T-helper 2 cell treated with Interferon-gamma antibody and Interleukin-4, amounts not matched to agents 5 μg/mL and 100 μg/mL, for 36 hours (primary cell): ENCODE data around the gene CDH18.

Experiments
- DNase-seq: peaks from one replicate; pipeline ENCODE4 v3.0.0; 2021; ENCODE audit warnings: low spot score
- H3K27ac Mint-ChIP-seq: one replicate; pipeline ENCODE4 v1.8.0; 2021; ENCODE audit warnings: mild to moderate bottlenecking, mixed read lengths
- H3K27me3 Mint-ChIP-seq: one replicate; pipeline ENCODE4 v1.8.0; 2021; ENCODE audit warnings: low read depth, mixed read lengths
- H3K36me3 Mint-ChIP-seq: one replicate; pipeline ENCODE4 v1.8.0; 2021; ENCODE audit warnings: low read depth, mixed read lengths
- H3K4me1 Mint-ChIP-seq: one replicate; pipeline ENCODE4 v1.8.0; 2021; ENCODE audit warnings: low read depth, mixed read lengths
- H3K4me3 Mint-ChIP-seq: one replicate; pipeline ENCODE4 v1.8.0; 2022; ENCODE audit warnings: mild to moderate bottlenecking, moderate library complexity, mixed read lengths
- H3K9me3 Mint-ChIP-seq: one replicate; pipeline ENCODE4 v1.8.0; 2021; ENCODE audit warnings: mixed read lengths

The CDH18 gene, protein sequence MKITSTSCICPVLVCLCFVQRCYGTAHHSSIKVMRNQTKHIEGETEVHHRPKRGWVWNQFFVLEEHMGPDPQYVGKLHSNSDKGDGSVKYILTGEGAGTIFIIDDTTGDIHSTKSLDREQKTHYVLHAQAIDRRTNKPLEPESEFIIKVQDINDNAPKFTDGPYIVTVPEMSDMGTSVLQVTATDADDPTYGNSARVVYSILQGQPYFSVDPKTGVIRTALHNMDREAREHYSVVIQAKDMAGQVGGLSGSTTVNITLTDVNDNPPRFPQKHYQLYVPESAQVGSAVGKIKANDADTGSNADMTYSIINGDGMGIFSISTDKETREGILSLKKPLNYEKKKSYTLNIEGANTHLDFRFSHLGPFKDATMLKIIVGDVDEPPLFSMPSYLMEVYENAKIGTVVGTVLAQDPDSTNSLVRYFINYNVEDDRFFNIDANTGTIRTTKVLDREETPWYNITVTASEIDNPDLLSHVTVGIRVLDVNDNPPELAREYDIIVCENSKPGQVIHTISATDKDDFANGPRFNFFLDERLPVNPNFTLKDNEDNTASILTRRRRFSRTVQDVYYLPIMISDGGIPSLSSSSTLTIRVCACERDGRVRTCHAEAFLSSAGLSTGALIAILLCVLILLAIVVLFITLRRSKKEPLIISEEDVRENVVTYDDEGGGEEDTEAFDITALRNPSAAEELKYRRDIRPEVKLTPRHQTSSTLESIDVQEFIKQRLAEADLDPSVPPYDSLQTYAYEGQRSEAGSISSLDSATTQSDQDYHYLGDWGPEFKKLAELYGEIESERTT

GRCh38 chr5:19987612-19988361 lies at the start of gene CDH18:
Gene CDH18 (minus strand): TSS chr5:19988200. CDS start chr5:19838986, 149,214 bp downstream.
- no peak for DNase-seq
- H3K36me3 Mint-ChIP-seq, result no peaks in the 10 kb centered on the region
- H3K4me1 Mint-ChIP-seq, result no peaks in the 10 kb centered on the region

DNA sequence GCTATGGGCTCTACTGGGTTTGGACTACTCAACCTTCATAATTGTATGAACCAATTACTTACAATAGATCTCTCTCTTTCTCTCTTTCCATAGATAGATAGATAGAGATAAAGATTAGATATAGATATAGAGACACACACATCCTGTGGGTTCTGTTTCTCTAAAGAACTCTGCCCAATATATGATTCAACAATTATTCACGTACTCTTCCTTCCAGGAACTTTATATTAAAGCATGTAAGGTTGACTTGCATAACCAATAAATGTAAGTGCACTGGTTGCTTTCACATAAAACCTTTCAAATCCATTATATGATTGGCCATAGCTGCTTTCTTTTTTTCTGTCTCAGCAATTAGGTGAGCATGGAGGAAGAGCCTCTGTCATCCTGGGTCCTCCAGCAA lies 46.7 kb upstream of the CDH18 start:
- Mint-ChIP-seq H3K4me1 (no peaks in the 10 kb centered on the region), H3K27me3 (no peaks in the 10 kb centered on the region), H3K27ac (no peak overlapping the region), H3K36me3 (no peaks in the 10 kb centered on the region), H3K4me3 (no peak overlapping the region), H3K9me3 (peaks cover 59% of the 10 kb centered on the region)
- DNase-seq, result no peak

More at GRCh38 chr5:19987612-19988361, at the start of gene CDH18:
- peaks cover 14% of the 10 kb centered on the region for H3K9me3 Mint-ChIP-seq
- H3K27ac Mint-ChIP-seq, result no peak within 1 kb of the TSS
- no peak within 1 kb of the TSS for H3K4me3 Mint-ChIP-seq
- H3K27me3 Mint-ChIP-seq, result no peaks in the 10 kb centered on the region

DNA sequence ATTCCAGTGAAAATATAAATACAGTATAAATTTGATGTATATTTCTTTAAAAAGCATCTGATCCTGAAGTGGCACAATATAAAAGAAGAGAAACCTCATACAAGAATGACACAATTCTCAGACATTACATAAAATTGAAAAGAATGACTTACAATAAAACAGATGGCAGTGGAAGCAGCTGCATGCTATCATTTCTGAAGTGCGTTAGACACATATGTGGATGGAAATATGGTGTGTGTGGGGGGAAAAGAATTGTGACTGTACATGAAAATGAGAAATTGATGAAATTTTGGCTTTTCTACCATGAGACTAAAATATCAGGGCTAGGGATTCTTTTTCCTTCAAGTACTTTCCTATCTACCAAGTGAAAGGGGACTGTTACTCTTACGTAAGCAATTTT lies 45.9 kb upstream of the CDH18 start:
- no peak overlapping the region for H3K4me3 Mint-ChIP-seq
- no peaks in the 10 kb centered on the region for H3K27me3 Mint-ChIP-seq
- no peak overlapping the region for H3K27ac Mint-ChIP-seq
- no peak for DNase-seq
- no peaks in the 10 kb centered on the region for H3K36me3 Mint-ChIP-seq
- no peaks in the 10 kb centered on the region for H3K4me1 Mint-ChIP-seq
- H3K9me3 Mint-ChIP-seq, result peaks cover 52% of the 10 kb centered on the region

DNA sequence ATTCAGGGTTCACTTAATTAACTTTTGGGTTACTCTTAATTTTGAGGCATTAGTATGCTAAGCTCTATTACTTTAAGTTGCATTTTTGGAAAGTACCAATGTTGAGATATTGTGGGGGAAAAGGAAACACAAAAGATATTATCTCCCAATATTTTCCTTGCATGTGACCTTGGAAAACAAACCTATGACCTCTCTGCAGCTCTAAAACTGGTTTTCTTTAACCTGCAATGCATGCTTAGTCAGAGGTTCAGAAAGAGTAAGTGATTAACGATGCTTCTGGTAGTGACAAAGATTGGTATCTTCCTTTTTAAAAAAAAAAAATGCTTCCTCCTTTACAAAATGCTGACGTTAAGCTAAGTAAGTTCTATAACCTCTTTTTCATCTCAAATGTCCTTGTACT lies 44.9 kb upstream of the CDH18 start:
- no peak overlapping the region for H3K4me3 Mint-ChIP-seq
- no peak for DNase-seq
- peaks cover 43% of the 10 kb centered on the region for H3K9me3 Mint-ChIP-seq
- H3K4me1 Mint-ChIP-seq, result no peaks in the 10 kb centered on the region
- H3K36me3 Mint-ChIP-seq, result no peaks in the 10 kb centered on the region
- H3K27me3 Mint-ChIP-seq, result no peaks in the 10 kb centered on the region
- H3K27ac Mint-ChIP-seq, result no peak overlapping the region

DNA sequence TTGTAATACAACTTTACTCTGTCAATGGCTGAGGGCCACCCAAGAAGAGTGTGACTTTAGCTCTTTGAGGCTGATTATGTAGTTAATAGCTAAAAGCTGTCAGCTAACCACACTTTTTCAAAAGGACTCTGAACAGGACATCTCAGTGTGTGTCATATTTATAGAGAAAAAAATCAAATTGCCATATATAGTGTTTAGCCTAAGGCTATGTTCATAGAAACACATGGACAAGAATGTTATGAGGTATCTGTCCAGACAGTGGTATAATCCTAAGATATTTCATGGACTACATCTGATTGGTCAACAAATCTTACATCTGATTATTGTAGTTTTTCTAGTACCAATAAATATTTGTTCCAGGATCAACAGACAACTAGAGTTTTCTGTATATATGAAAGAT lies 42.1 kb upstream of the CDH18 start:
- H3K36me3 Mint-ChIP-seq, result no peaks in the 10 kb centered on the region
- no peak overlapping the region for H3K4me3 Mint-ChIP-seq
- peaks cover 30% of the 10 kb centered on the region for H3K9me3 Mint-ChIP-seq
- DNase-seq, result no peak
- H3K27me3 Mint-ChIP-seq, result no peaks in the 10 kb centered on the region
- no peaks in the 10 kb centered on the region for H3K4me1 Mint-ChIP-seq
- no peak overlapping the region for H3K27ac Mint-ChIP-seq

DNA sequence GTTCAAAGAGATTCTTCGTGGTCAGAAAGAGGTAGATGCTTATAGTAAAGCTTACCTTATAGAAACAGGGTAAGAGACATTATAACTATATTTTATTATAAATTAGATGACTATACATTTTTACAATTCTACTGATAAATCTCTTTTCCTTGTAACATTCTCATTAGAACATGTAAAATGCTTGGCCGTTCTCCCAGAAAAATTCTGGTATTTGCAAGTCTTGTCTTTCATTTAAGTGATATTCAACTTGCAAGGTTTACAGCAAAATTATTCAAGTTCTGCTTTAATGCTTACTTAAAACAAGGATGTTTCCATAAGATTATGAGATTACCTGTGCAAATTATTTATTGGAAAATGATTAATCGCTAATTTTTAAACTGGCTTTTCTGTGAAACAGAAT lies 41.3 kb upstream of the CDH18 start:
- no peak overlapping the region for H3K27ac Mint-ChIP-seq
- no peaks in the 10 kb centered on the region for H3K4me1 Mint-ChIP-seq
- H3K27me3 Mint-ChIP-seq, result no peaks in the 10 kb centered on the region
- DNase-seq, result no peak
- no peak overlapping the region for H3K4me3 Mint-ChIP-seq
- peaks cover 25% of the 10 kb centered on the region for H3K9me3 Mint-ChIP-seq
- H3K36me3 Mint-ChIP-seq, result no peaks in the 10 kb centered on the region

GRCh38 chr5:20028506-20028905 lies 40.5 kb upstream of the CDH18 start:
- no peak for DNase-seq

GRCh38 chr5:20023686-20024180 lies 35.7 kb upstream of the CDH18 start:
- no peaks in the 10 kb centered on the region for H3K4me1 Mint-ChIP-seq
- no peak overlapping the region for H3K4me3 Mint-ChIP-seq
- H3K27ac Mint-ChIP-seq, result no peak overlapping the region
- H3K9me3 Mint-ChIP-seq, result peaks cover 41% of the 10 kb centered on the region
- H3K36me3 Mint-ChIP-seq, result no peaks in the 10 kb centered on the region
- no peak for DNase-seq
- H3K27me3 Mint-ChIP-seq, result no peaks in the 10 kb centered on the region

More at GRCh38 chr5:20028506-20028905, 40.5 kb upstream of the CDH18 start:
- Mint-ChIP-seq H3K9me3 (peaks cover 27% of the 10 kb centered on the region), H3K27me3 (no peaks in the 10 kb centered on the region), H3K4me3 (no peak overlapping the region), H3K4me1 (no peaks in the 10 kb centered on the region), H3K36me3 (no peaks in the 10 kb centered on the region), H3K27ac (no peak overlapping the region)

- H3K27ac Mint-ChIP-seq, result no peak overlapping the region
- H3K9me3 Mint-ChIP-seq, result peaks cover 60% of the 10 kb centered on the region
- H3K36me3 Mint-ChIP-seq, result no peaks in the 10 kb centered on the region
- DNase-seq, result no peak
- H3K4me3 Mint-ChIP-seq, result no peak overlapping the region
- no peaks in the 10 kb centered on the region for H3K4me1 Mint-ChIP-seq
- H3K27me3 Mint-ChIP-seq, result no peaks in the 10 kb centered on the region
These were observed 32.2 kb upstream of the CDH18 start for GRCh38 chr5:20020247-20020646.

- Mint-ChIP-seq H3K27me3 (no peaks in the 10 kb centered on the region), H3K4me1 (no peaks in the 10 kb centered on the region), H3K9me3 (peaks cover 66% of the 10 kb centered on the region), H3K27ac (no peak overlapping the region), H3K4me3 (no peak overlapping the region), H3K36me3 (no peaks in the 10 kb centered on the region)
- DNase-seq, result no peak
These were observed 29.0 kb upstream of the CDH18 start for GRCh38 chr5:20017021-20017420.

DNA sequence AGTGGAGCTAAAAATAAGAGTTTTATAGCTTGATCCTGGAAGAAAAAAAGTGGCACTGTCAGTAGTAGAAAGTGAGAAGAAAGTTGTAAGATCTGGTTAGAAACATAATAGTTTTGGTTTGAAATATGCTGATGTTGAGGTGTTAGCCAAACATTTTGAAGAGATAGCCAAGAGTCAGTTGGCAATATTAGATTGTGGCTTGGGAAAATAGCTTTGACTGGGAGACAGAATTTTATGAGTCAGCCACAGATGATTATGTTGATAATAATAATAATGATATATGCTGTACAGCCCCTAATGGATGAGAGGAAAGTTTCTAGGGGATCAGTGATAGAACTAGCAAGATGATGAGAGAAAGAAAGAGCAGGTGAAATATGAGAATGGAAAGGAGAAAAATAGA lies 12.4 kb upstream of the CDH18 start:
- no peak for DNase-seq
- Mint-ChIP-seq H3K27me3 (no peaks in the 10 kb centered on the region), H3K27ac (no peak overlapping the region), H3K36me3 (no peaks in the 10 kb centered on the region), H3K4me3 (no peak overlapping the region), H3K9me3 (peaks cover 60% of the 10 kb centered on the region), H3K4me1 (no peaks in the 10 kb centered on the region)

- Mint-ChIP-seq H3K27me3 (no peaks in the 10 kb centered on the region), H3K4me3 (no peak overlapping the region), H3K9me3 (peaks cover 15% of the 10 kb centered on the region), H3K36me3 (no peaks in the 10 kb centered on the region), H3K27ac (no peak overlapping the region), H3K4me1 (no peaks in the 10 kb centered on the region)
- DNase-seq, result no peak
These were observed 457 bp upstream of the CDH18 start for GRCh38 chr5:19988457-19988856.

DNA sequence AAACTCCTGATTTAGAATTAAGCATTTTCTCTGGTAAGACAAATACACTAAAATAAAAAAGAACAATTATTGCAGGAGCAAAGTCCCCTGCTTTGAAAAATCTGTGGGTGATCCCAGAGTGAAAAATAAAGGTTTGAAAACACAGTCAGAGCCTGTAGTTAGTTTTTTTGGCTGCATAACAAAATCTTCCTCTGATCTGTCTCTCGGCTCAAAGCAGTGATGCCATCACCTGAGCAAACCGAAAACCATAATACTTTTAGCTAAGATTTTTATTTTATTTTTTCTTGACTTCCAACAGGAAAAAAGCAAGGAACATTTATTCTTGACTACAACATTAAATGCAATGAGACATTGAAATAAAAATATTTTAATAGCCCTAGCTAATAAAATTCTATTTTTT lies 1.2 kb downstream of the CDH18 start:
- peaks cover 22% of the 10 kb centered on the region for H3K9me3 Mint-ChIP-seq
- no peak overlapping the region for H3K4me3 Mint-ChIP-seq

More for the DNA sequence above, 1.2 kb downstream of the CDH18 start:
- H3K27ac Mint-ChIP-seq, result no peak overlapping the region
- no peaks in the 10 kb centered on the region for H3K36me3 Mint-ChIP-seq
- DNase-seq, result no peak
- H3K4me1 Mint-ChIP-seq, result no peaks in the 10 kb centered on the region
- no peaks in the 10 kb centered on the region for H3K27me3 Mint-ChIP-seq
